ENCODE data around the gene RSPO1.

The RSPO1 gene

DNA sequence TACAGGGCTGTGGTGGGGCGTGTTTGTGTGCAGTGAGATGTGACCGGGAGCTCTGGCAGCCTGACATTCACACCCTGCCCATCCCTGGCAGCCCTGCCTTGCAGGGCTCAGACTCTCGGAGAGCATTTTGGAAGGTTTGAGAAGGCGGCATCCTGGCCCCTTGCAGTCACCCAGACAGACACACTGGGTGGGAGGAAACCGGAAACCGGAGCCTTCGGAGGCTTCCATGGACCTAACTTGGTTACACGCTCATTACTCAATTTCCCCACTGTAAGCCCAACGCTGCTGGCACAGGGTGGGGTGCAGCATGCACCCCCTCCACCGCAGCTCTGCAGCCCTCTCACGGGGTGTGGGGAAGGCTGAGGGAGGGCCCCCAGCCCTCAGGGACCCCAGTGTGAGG, 22.2 kb upstream of the RSPO1 start:
- no peak for DNase-seq (ENCODE audit: low read depth in 2 of 2)

DNA sequence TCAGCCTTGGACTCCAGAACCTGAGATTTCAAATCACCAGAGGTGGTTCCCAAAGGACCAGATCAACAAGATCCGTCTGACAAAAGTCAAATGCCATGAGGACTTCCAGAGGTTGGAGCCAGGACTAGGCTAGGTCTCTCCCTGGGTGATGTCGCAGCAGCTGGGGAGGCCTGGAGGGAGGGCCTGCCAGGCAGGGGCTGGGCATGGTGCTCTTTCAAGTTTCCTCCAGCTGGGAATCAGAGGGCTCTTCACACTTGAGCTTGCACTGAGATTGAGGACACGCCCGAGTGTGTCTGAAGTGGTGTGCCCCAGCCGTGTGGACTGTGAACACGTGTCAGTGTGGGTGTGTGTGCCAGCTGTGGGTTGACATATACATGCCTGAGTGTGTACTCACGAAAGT, 21.3 kb upstream of the RSPO1 start:
- DNase-seq (ENCODE audit: low read depth in 2 of 2), result no peak

GRCh38 chr1:37655274-37655673, 20.6 kb upstream of the RSPO1 start:
- no peak for DNase-seq (ENCODE audit: low read depth in 2 of 2)

GRCh38 chr1:37653906-37654305, 19.2 kb upstream of the RSPO1 start:
- DNase-seq (ENCODE audit: low read depth in 2 of 2), result no peak

DNA sequence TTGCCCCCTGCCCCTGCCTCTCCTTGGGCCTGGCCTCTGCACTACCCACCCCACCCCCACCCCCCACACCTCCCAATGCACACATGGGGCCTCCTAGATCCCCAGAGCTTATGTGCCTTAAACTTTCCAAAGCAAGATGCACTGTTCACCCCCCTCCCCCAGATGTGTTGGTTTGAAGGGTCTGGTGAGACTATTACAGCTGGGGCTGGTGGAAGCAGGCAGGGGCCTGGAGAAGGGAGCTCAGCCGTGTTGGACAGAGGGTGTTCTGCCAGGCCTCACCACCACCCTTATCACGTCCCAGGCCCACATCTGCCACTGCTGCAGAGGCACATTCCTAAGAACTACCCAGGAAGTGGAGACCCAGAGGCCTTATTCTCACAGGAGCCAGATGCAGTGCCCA, 18.3 kb upstream of the RSPO1 start:
- DNase-seq (ENCODE audit: low read depth in 2 of 2), result no peak

GRCh38 chr1:37651803-37652202, 17.1 kb upstream of the RSPO1 start:
- DNase-seq (ENCODE audit: low read depth in 2 of 2), result no peak

DNA sequence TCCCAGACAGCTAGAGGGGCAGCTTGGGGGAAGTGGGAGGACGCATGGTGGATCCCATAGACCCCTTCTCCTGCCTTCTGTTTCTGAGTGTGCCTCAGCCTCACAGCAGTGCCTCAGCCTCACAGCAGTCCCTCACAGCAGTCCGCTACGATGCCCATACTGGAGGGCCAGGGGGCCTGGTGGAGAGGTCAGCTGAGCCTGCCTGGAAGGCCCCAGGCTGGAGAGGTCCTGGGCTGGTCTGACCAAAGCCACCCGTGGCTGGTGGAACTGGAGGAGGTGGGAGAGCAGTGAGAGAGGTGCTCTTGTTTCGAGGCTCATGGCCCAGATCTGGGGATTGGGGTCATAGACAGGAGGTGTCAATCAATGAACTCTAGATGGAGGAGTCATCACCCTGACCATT, 16.0 kb upstream of the RSPO1 start:
- no peak for DNase-seq (ENCODE audit: low read depth in 2 of 2)

- no peak for DNase-seq (ENCODE audit: low read depth in 2 of 2)
Observed at GRCh38 chr1:37650173-37650572, 15.5 kb upstream of the RSPO1 start.

DNA sequence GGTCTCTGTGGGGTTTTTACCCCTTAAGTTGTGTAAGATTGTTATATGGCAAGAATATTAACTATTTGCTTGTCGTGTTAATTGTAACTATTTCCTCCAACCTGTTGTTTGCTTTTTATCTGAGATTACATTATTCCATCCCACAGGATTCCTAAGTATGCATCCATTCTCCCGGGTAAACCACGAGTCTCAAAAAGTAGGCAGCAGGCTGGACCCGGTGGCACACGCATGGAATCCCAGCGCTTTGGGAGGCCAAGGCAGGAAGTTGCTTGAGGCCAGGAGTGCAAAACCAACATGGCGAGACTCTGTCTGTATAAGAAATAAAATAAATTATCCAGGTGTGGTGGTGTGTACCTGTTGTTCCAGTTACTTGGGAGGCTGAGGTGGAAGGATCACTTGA, 12.6 kb upstream of the RSPO1 start:
- DNase-seq (ENCODE audit: low read depth in 2 of 2), result no peak

GRCh38 chr1:37641059-37641458, 6.4 kb upstream of the RSPO1 start:
- no peak for DNase-seq (ENCODE audit: low read depth in 2 of 2)

DNA sequence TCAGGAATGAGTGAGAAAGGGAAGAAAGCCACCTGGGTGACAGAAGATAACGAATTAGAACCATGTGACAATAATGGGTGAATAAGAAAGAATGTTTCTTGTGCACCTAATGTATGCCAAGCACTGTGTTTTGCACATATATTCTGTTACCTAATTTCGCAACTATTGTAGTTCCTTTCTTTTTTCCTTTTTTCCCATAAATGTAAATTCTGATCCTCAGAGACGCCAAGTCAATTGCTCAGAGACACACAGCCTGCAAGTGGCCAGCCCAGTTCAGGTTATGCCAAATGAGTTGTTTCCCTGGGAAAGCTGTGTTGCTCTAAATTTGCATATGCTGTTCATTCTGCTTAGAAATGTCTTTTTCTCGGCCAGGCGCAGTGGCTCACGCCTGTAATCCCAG, 1.7 kb upstream of the RSPO1 start:
- DNase-seq (ENCODE audit: low read depth in 2 of 2), result no peak

DNA sequence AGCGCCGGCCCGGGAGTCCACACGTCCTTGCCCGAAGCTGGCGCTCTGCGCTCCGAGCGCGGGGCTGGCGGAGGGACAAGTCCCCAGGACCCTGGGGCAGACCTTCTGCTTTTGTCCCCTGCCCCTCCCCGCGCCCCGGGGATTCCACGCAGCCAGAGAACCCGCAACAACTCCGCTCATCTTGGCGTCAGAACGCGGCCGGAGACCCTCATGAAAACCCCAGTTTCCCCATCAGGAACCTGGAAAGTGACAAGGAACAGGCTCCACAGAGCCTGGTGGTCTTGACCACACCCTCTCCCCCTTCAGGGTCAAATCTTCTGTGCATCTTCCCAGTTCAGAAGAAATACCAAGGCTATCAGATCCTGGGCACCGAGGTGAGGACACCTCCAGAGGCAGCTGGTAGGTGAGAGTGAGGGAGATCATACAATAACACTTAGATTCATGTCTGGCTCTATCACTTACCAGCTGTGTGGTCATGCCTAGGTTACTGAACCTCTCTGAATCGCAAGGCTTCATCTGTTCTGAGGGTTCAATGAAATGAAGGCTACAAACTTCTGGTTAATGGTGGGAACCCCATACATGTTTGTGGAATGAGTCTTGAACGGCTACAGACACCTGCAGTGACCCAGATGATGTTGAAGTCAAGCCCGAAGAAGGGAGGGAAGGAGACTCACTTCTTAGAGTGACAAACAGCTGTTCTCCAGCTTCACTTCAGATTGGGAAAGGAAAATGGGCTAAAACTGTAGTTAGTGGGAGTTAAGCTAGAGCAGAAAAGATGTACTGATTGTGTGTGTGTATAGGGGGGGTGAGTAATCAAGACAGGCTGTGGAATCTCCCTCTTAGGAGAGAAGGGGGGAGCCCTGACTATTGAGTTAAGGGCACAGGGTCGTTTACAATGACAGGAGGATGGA, 555 bp upstream of the RSPO1 start:
- DNase-seq (ENCODE audit: low read depth in 2 of 2), result no peak

- DNase-seq (ENCODE audit: low read depth in 2 of 2), result no peak
Observed at GRCh38 chr1:37633938-37634243, 801 bp downstream of the RSPO1 start.

DNA sequence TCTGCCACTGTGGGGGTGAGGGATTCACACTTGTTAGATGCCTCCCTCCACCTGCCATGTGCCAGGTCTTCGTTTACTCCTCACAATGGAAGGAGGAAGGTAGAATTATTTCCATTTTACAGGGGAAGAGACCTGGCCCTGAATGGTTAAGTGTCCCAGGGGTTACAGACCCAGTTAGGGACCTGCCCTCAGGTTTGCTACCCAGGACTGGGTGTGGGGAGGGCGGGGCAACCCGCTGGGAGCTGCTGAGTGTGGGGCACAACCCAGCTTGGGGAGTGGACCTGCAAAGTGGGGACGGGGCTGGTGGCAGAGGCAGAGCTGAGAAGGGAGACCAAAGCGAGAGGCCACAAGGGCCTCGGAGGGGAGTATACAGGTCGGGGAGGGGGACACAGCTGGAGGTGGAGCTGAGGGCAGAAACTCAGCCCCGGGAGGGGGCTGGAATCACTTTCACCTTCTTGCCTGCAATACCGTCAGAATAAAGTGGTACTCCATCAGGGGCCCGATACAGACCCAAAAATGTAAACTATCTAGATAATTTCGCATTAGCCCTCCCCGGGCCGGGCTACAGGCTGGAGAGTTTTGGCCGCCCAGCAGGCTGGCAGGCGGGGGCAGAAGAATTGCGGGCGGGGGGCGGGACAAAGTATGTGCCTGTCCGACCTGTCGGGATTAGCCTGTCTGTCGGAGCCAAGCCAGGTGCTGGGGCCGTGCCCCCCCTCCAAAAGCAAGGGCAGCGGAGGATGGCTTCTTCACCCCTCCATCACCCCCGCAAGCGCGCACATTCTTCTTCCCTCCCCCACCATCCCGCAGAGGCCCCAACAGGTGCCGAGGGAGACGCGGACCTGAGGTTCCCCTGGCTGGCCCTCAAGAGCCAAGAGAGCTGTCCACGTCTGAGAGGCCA, 1.4 kb downstream of the RSPO1 start:
- no peak for DNase-seq (ENCODE audit: low read depth in 2 of 2)

GRCh38 chr1:37631036-37631435, 3.7 kb downstream of the RSPO1 start:
- DNase-seq (ENCODE audit: low read depth in 2 of 2), result no peak

DNA sequence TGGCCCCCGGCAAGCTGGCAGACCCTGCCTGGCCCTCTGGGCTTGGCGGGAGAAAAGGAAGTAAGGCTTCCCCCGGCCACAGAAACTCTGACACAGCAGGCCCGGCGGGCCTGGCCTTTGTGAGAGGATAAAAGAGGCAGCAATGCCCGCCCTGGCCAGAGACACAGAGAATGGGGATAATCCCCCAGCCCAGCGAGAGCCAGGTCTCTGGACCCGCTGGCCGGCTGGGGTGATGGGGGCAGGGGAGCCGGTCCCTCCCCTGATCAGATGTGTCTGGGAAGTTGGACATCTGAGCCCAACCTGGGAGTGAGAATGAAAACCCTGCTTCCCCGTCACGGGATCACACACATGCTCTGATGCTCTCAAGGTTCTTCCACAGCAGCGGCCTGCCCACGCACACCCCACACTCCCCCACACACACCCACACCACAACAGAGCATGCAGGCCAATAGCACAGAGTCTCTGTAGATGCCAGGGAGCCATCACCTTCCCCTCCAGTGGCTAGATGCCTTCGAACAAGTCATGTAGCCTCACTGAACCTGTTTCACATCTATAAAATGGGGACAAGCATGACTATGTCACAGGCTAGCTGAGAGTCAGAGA, 4.2 kb downstream of the RSPO1 start:
- DNase-seq (ENCODE audit: low read depth in 2 of 2), result no peak

DNA sequence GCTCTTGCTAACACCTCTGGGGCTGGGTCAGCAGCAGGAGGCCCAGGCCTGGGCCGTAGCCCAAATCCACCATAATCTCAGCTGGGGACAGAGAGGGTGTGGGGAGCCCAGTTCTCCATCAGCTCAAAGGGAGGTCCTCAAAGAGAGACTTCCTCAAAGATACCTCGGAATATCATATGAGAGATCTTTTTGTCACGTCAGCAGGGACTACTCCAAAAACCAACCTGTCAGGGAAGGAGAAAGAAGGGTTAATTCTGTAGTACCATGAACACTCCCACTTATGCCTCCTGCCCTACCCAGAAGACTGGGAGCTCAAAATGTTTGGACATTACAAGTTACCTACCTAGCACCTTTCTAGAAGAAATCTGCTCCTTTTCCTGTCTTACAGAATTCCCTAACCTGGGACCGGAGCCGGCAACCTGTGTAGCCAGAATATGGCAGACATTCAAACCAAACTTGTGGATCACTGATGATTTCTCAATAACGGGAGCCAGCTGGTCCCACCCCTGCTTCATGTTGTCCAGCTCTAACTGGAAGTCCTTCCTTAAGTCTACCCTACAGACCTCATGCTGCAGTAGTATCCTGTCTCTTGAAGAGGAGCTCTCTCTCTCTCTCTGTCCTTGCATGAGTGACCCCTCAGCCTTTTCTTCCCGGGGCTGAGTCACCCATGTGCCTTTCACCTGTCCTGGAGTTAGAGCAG, 4.8 kb downstream of the RSPO1 start:
- no peak for DNase-seq (ENCODE audit: low read depth in 2 of 2)

DNA sequence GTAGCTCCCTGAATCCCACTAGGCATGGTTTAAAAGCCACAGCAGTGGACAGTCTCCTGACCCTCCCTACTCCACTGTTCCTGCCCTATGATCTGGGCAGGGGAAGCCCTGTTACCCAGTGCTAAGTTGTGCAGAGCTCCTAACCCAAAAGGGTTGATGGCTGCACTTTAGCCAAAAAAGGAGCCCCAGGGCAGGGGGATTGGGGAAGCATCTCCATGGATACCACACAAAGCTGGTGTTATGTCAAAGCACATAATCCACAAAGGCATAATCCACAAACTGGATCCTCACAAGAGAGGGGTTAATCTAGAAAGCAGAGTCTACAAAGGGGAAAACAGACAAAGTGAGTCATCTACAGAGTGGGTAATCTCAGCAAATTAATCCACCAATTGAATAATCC, 5.7 kb downstream of the RSPO1 start:
- DNase-seq (ENCODE audit: low read depth in 2 of 2), result no peak

GRCh38 chr1:37628026-37628556, 6.6 kb downstream of the RSPO1 start:
- no peak for DNase-seq (ENCODE audit: low read depth in 2 of 2)

DNA sequence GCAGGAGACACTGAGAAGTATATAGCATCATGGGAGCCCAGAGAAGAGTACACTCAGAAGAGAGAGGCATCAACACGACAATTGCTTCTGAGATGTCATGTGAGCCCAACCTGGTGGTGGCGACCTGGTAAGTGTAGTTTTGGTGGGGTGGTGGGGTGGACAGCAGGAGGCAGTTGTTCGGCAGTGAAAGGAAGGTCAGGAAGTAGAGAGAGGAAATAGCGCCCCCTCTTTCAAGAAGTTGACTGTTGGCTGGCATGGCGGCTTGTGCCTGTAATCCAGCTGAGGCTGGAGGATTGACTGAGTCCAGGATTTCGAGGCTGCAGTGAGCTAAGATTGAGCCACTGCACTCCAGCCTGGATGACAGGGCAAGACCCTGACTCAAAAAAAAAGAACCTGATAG, 12.6 kb downstream of the RSPO1 start:
- DNase-seq (ENCODE audit: low read depth in 2 of 2), result no peak

DNA sequence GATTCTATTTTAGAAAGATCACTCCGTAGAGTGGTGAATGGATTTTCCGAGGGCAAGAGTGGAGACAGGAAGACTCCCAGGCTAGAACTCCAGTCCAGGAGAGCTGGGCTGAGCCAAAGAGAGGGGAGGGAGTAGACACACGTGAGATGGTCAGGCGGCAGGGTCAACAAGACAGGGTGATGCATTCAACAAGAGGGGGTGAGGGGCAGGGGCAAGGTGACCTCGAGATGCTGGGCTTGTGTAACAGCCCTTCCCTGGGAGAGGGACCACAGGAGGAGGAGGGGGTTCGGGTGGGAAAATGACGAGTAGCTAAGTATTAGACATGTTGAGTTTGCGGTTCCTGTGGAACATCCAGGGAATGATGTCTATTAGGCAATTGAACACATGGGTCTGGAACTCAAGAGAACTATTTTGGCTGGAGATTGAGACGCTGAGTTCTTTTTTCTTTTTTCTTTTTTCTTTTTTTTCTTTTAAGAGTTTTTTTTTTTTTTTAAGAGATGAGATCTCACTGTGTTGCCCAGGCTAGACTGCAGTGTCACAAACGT, 13.3 kb downstream of the RSPO1 start:
- DNase-seq (ENCODE audit: low read depth in 2 of 2), result no peak

GRCh38 chr1:37620707-37621106, 14.0 kb downstream of the RSPO1 start:
- no peak for DNase-seq (ENCODE audit: low read depth in 2 of 2)

Measured in stimulated activated CD4-positive, alpha-beta T cell treated with anti-CD3 and anti-CD28 coated beads, Interleukin-4, amount 100 ng/mL, for 48 hours (primary cell).